K562 (cell line): ENCODE results near the gene WNT7A. TPM values are rescaled to one million over a fixed set of nuclear protein-coding genes. Genes with fewer than 3 reads are reported as not detected.

ENCODE experiments used
- ATAC-seq: fragments of 200-7000 bp; cut with Tn5 transposase; 3 replicates; pipeline ENCODE4 v1.9.1; 2020; ENCODE audit warnings: moderate library complexity
- BruUV-seq: library from RNA; stranded (reverse); fragments of 400-500 nt; replicated peaks from 2 replicates; lab custom pipeline; 2021; lab: Mats Ljungman, UMichigan
- CTCF ChIA-PET: fragments of 300-600 bp; formaldehyde crosslinking; extraction: SDS; loops from one replicate; lab custom pipeline; 2021; ENCODE audit warnings: low intra/inter-chr PET ratio; lab: Yijun Ruan, JAX
- POLR2A ChIA-PET: fragments of 300-600, 350-650 bp; sonication (Branson Sonifier 250); formaldehyde crosslinking; extraction: SDS; loops from one replicate; lab custom pipeline; 2021; ENCODE audit warnings: antibody characterized with exemption, inconsistent platforms; lab: Yijun Ruan, JAX
- DNase-seq, 4 experiments: peaks; one replicate each; pipeline versions ENCODE4 v3.0.0 to v3.0.0-alpha.2; 2011 to 2018; ENCODE audit warnings: low spot score in 3 of 4, mixed read lengths in 3 of 4; ENCODE audit errors: extremely low read depth in 1 of 4
- FAIRE-seq: peaks from 2 replicates; lab custom pipeline; 2011; peaks lifted over from hg19 to GRCh38; lab: Jason Lieb, UNC
- H2AFZ ChIP-seq: 2 replicates; pipeline ENCODE4 v1.6.0; 2011; ENCODE audit warnings: low read depth, low read length, control low read depth, inconsistent platforms
- H3K27ac ChIP-seq: fragments of 200-600 bp; 3 replicates; pipeline ENCODE4 v1.8.0; 2011; ENCODE audit warnings: low read depth, mild to moderate bottlenecking, control low read depth, inconsistent platforms, low read length, moderate library complexity, mixed read lengths; ENCODE audit errors: extremely low read depth
- H3K27me3 ChIP-seq, 2 experiments: fragments of 300-600 bp in 1 of 2; 2 replicates in 1 of 2; 3 replicates in 1 of 2; pipeline versions ENCODE4 v1.6.0 to v1.8.0; 2011; ENCODE audit warnings: inconsistent platforms in 2 of 2, low read length in 2 of 2, mild to moderate bottlenecking in 1 of 2, mixed read lengths in 1 of 2, moderate library complexity in 1 of 2; ENCODE audit not compliant: control insufficient read depth in 2 of 2, insufficient read depth in 2 of 2
- H3K36me3 ChIP-seq: fragments of 300-600 bp; 3 replicates; pipeline ENCODE4 v1.8.0; 2011; ENCODE audit warnings: mild to moderate bottlenecking, low read length, inconsistent platforms; ENCODE audit not compliant: control insufficient read depth, insufficient read depth
- H3K4me1 ChIP-seq, 2 experiments: fragments of 200-600 bp in 1 of 2; replicated peaks in 1 of 2; 2 replicates in 1 of 2; 3 replicates in 1 of 2; pipeline versions ENCODE4 v1.5.1 to v1.8.0; 2011; ENCODE audit warnings: inconsistent platforms in 2 of 2, low read length in 2 of 2, mild to moderate bottlenecking in 1 of 2, mixed read lengths in 1 of 2, moderate library complexity in 1 of 2; ENCODE audit not compliant: control insufficient read depth in 2 of 2, insufficient read depth in 2 of 2
- H3K4me2 ChIP-seq: 2 replicates; pipeline ENCODE4 v1.6.1; 2011; ENCODE audit warnings: low read length, control low read depth, inconsistent platforms, mixed read lengths; ENCODE audit not compliant: insufficient read depth
- H3K4me3 ChIP-seq: fragments of 200-600 bp; sonication (generic), shearing (Covaris generic); 2 replicates; pipeline ENCODE4 v1.5.1; 2016; ENCODE audit warnings: control low read depth, inconsistent platforms
- H3K79me2 ChIP-seq: fragments of 200-600 bp; 3 replicates; pipeline ENCODE4 v1.8.0; 2011; ENCODE audit warnings: low read length, inconsistent platforms; ENCODE audit not compliant: control insufficient read depth, insufficient read depth
- H3K9ac ChIP-seq, 2 experiments: 2 replicates each; pipeline versions ENCODE4 v1.6.0 to v1.6.1; 2011; ENCODE audit warnings: low read depth in 2 of 2, low read length in 2 of 2, control low read depth in 1 of 2, inconsistent platforms in 1 of 2, mild to moderate bottlenecking in 1 of 2, mixed read lengths in 1 of 2; ENCODE audit not compliant: insufficient read depth in 1 of 2
- H3K9me1 ChIP-seq: one replicate; pipeline ENCODE4 v1.6.0; 2011; ENCODE audit warnings: inconsistent platforms, mild to moderate bottlenecking, low read length, moderate library complexity; ENCODE audit not compliant: control insufficient read depth, insufficient read depth
- H3K9me3 ChIP-seq: replicated peaks from 2 replicates; pipeline ENCODE4 v1.5.1; 2011; ENCODE audit warnings: low read depth, low read length, inconsistent platforms; ENCODE audit not compliant: control insufficient read depth, insufficient read depth
- H4K20me1 ChIP-seq: replicated peaks from 2 replicates; pipeline ENCODE4 v1.6.1; 2011; ENCODE audit warnings: low read length, inconsistent platforms, mixed read lengths; ENCODE audit not compliant: control insufficient read depth, insufficient read depth
- FOXP1 ChIP-seq: sonication (generic); formaldehyde crosslinking; IDR thresholded peaks from 2 replicates; pipeline ENCODE4 v1.8.0; 2022; ENCODE audit warnings: mild to moderate bottlenecking, missing genetic modification reagents
- GTF2B ChIP-seq: IDR thresholded peaks from 2 replicates; pipeline ENCODE4 v1.6.1; 2011; ENCODE audit not compliant: insufficient read length; ENCODE audit errors: extremely low read depth
- HDAC2 ChIP-seq: fragments of 450-650 bp; IDR thresholded peaks from 2 replicates; pipeline ENCODE4 v1.6.1; 2016; ENCODE audit warnings: mild to moderate bottlenecking
- ILF3 ChIP-seq: fragments of 450-650 bp; IDR thresholded peaks from 2 replicates; pipeline ENCODE4 v1.6.1; 2018; ENCODE audit warnings: antibody characterized with exemption, mild to moderate bottlenecking, moderate library complexity, borderline replicate concordance
- MED1 ChIP-seq: sonication (generic); formaldehyde crosslinking; IDR thresholded peaks from 2 replicates; pipeline ENCODE4 v1.8.1; 2023; ENCODE audit warnings: missing genetic modification reagents, borderline replicate concordance
- MTA1 ChIP-seq: fragments of 450-650 bp; IDR thresholded peaks from 2 replicates; pipeline ENCODE4 v1.6.1; 2017; ENCODE audit warnings: borderline replicate concordance
- RBM22 ChIP-seq: fragments of 200-400 bp; formaldehyde crosslinking; IDR thresholded peaks from 2 replicates; pipeline ENCODE4 v1.6.1; 2018; ENCODE audit warnings: low read length, low read depth; ENCODE audit not compliant: poor library complexity, severe bottlenecking
- RFX7 ChIP-seq: fragments of 250-450 bp; sonication (Bioruptor Pico); IDR thresholded peaks from 2 replicates; pipeline ENCODE4 v1.5.1; 2021; ENCODE audit warnings: mild to moderate bottlenecking
- RNF219 ChIP-seq: fragments of 250-450 bp; sonication (Bioruptor Pico); IDR thresholded peaks from 2 replicates; pipeline ENCODE4 v1.5.0; 2022; ENCODE audit warnings: mild to moderate bottlenecking
- U2AF2 ChIP-seq: fragments of 200-400 bp; formaldehyde crosslinking; optimal IDR thresholded peaks from 2 replicates; pipeline ENCODE3; 2017; ENCODE audit warnings: low read depth, mild to moderate bottlenecking, low read length
- ZBTB34 ChIP-seq: fragments of 250-450 bp; sonication (Bioruptor Pico); IDR thresholded peaks from 2 replicates; pipeline ENCODE4 v1.8.0; 2021; ENCODE audit warnings: mild to moderate bottlenecking, moderate library complexity
- ZNF232 ChIP-seq: sonication (generic); formaldehyde crosslinking; IDR thresholded peaks from 2 replicates; pipeline ENCODE4 v1.8.0; 2022; ENCODE audit warnings: mild to moderate bottlenecking, missing genetic modification reagents
- ZNF277 ChIP-seq: fragments of 250-450 bp; sonication (Bioruptor Pico); IDR thresholded peaks from 2 replicates; pipeline ENCODE4 v1.8.0; 2022; ENCODE audit warnings: inconsistent platforms, mild to moderate bottlenecking, moderate library complexity, borderline replicate concordance
- WGBS: fragments of 100-300 bp; shearing (Covaris generic); methylation state at CpG from one replicate; pipeline ENCODE4 v1.1.6; 2016; ENCODE audit warnings: low coverage, mixed read lengths; ENCODE audit not compliant: insufficient coverage; ENCODE audit errors: missing lambda C conversion rate; 5-methylcytosine and 5-hydroxymethylcytosine counted together
- in situ Hi-C: fragments of 300-500 bp; cut with MboI; formaldehyde crosslinking; loops from 4 replicates; pipeline ENCODE4 v1.15.0; 2018; ENCODE audit warnings: inconsistent platforms, mixed read lengths
- intact Hi-C: fragments of 100-400 bp; cut with micrococcal nuclease; formaldehyde crosslinking; loops from 2 replicates; pipeline ENCODE4 v1.14.2; 2022
- polyA plus RNA-seq, 8 experiments: library from polyadenylated mRNA; depleted of rRNA in 4 of 8; stranded (reverse) in 5 of 8; unstranded in 3 of 8; fragments of >200 nt; fragmentation: Nextera tagmentation in 2 of 8; fragmentation: Illumina TruSeq in 1 of 8; extraction: Ambion mirVana in 2 of 8; extraction: Trizol in 1 of 8; gene quantifications; 2 replicates each; pipeline versions ENCODE4 v1.2.1 to v1.2.3, GENCODE V29; 2011 to 2014; ENCODE audit warnings: inconsistent platforms in 1 of 8, missing spikeins in 1 of 8
- total RNA-seq, 7 experiments: library from RNA; depleted of rRNA in 6 of 7; stranded (reverse); fragments of >200 nt in 6 of 7; fragmentation: Illumina TruSeq in 2 of 7; extraction: Trizol in 2 of 7; gene quantifications; 2 replicates each; pipeline versions ENCODE4 v1.2.1 to v1.2.3, GENCODE V29; 2011 to 2021; ENCODE audit warnings: low replicate concordance in 1 of 7

WNT7A gene
- total and polyA plus RNA-seq, 9 of the 15 experiments (the other 6 are each of a cell fraction or from before 2014, with no cell fraction given), result 0.03 TPM; not detected in 8

- no peak for TF ChIP-seq FOXP1 (CRISPR knock-in tag)
Measured at GRCh38 chr3:13793451-13793850, 86.4 kb downstream of the WNT7A start (continued).

GRCh38 chr3:13792512-13793371 is 87.1 kb downstream of the WNT7A start:
- Histone ChIP-seq H3K9me3 (no peaks in the 10 kb centered on the region), H3K4me1 (peaks cover 0 to 10% of the 10 kb centered on the region in 2 experiments; a peak in 1 of 5 replicates), H2AFZ (no peak overlapping the region), H3K4me3 (no peak overlapping the region), H3K27me3 (peaks cover 56 to 89% of the 10 kb centered on the region in 2 experiments), H3K36me3 (no peaks in the 10 kb centered on the region), H3K9ac (no peak overlapping the region), H3K4me2 (no peak overlapping the region), H4K20me1 (peaks cover 11% of the 10 kb centered on the region), H3K9me1 (no peaks in the 10 kb centered on the region), H3K27ac (no peak overlapping the region), H3K79me2 (no peaks in the 10 kb centered on the region)
- no peak for ATAC-seq
- intact Hi-C loops (no loop called here), in situ Hi-C loops (no loop called here)
- DNase-seq, result no peak
- CTCF ChIA-PET, result no interaction called here
- no TSS peak for BruUV-seq
- 2% methylated on average over 29 of the region's 29 CpGs for WGBS
- TF ChIP-seq MED1 (CRISPR knock-in tag) (no peak), GTF2B (no peak), HDAC2 (no peak), RNF219 (CRISPR knock-in tag) (no peak), U2AF2 (no peak), ZNF232 (CRISPR knock-in tag) (no peak), RFX7 (CRISPR knock-in tag) (no peak), ILF3 (no peak), ZNF277 (CRISPR knock-in tag) (no peak), RBM22 (no peak), ZBTB34 (CRISPR knock-in tag) (no peak), MTA1 (no peak)
- POLR2A ChIA-PET, result interaction anchor here (0.6 to 1.4 kb wide), 3 partner anchors 9 to 18 kb away, joined by 4 to 5 read pairs (median 5); no protein-coding TSS in a partner anchor
- FAIRE-seq, result no peak
